ENCODE measurements around the gene COX8C. TPM values are rescaled to one million over a fixed set of nuclear protein-coding genes. Genes with fewer than 3 reads are reported as not detected.
"Not testable (repeated sequence)": the region's sequence is repeated elsewhere in the genome, so short reads cannot be mapped to it uniquely, and the experiment has no call there.

The COX8C gene
- total RNA-seq, 2 donors from 2014 or later: not detected

DNA sequence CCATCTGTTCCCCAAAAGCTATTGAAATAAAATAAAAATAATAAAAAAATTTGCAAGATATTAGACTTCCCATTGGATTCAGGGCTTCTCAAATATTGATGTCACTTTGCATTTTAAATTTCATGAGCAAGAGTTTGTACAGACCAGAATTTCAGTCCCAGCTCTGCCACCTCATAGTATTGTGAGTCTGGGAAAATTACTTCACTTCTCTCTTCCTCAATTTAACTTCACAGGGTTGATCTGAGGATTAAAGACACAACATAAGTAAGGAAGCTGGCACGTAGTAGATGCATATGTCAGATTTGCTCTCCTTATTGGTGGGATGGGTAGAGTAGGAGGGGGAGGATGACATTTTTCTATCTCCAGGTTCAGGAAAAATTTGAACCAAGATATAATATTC, 32.8 kb downstream of the COX8C start:
- Histone ChIP-seq H3K4me3 (no peak overlapping the region), H3K27ac (no peak overlapping the region), H3K27me3 (no peaks in the 10 kb centered on the region), H3K36me3 (replicated peaks in 1 of 2; ENCODE audit: insufficient read depth in 1 of 2, low read depth in 2 of 2) (no peaks in the 10 kb centered on the region), H3K9me3 (no peaks in the 10 kb centered on the region), H3K4me1 (no peaks in the 10 kb centered on the region)
- DNase-seq: no peak
- WGBS, 2 donors: 72 to 73% methylated on average over 1 of the region's 1 CpG
- no peak for TF ChIP-seq POLR2A (IDR thresholded peaks at IDR 0.05)
- TF ChIP-seq, protein P1, sequence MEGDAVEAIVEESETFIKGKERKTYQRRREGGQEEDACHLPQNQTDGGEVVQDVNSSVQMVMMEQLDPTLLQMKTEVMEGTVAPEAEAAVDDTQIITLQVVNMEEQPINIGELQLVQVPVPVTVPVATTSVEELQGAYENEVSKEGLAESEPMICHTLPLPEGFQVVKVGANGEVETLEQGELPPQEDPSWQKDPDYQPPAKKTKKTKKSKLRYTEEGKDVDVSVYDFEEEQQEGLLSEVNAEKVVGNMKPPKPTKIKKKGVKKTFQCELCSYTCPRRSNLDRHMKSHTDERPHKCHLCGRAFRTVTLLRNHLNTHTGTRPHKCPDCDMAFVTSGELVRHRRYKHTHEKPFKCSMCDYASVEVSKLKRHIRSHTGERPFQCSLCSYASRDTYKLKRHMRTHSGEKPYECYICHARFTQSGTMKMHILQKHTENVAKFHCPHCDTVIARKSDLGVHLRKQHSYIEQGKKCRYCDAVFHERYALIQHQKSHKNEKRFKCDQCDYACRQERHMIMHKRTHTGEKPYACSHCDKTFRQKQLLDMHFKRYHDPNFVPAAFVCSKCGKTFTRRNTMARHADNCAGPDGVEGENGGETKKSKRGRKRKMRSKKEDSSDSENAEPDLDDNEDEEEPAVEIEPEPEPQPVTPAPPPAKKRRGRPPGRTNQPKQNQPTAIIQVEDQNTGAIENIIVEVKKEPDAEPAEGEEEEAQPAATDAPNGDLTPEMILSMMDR (IDR thresholded peaks at IDR 0.05): no peak
- ATAC-seq: no peak
- intact Hi-C loops (cut with DNase I): no loop called here

DNA sequence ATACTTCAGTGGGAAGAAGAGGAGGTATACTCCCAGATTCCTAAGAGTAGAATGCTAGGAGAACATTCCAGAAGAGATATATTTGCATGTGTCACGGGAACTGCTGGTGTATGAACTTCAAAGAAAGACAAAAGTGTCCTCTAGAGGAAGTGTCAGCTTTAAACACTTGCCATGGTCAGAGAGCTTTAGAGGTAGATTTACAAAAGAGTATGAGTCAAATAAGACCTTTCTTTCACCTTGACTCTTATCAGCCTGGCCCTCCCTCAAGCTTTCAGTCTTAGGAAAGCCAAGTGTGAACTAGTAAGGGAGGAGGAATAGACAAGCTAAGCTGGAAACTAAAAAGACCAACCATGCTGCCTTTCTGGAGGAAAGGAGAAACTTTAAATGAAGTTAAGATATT, 34.7 kb downstream of the COX8C start:
- Histone ChIP-seq H3K4me3 (no peak overlapping the region), H3K27me3 (no peaks in the 10 kb centered on the region), H3K4me1 (no peaks in the 10 kb centered on the region), H3K9me3 (no peaks in the 10 kb centered on the region), H3K27ac (no peak overlapping the region), H3K36me3 (replicated peaks in 1 of 2; ENCODE audit: insufficient read depth in 1 of 2, low read depth in 2 of 2) (no peaks in the 10 kb centered on the region)
- intact Hi-C loops (cut with DNase I): no loop called here
- TF ChIP-seq POLR2A (IDR thresholded peaks at IDR 0.05): no peak
- TF ChIP-seq, protein P1 (IDR thresholded peaks at IDR 0.05): no peak
- no peak for ATAC-seq
- DNase-seq: no peak
- WGBS, 2 donors: 41 to 45% methylated on average over 1 of the region's 1 CpG

DNA sequence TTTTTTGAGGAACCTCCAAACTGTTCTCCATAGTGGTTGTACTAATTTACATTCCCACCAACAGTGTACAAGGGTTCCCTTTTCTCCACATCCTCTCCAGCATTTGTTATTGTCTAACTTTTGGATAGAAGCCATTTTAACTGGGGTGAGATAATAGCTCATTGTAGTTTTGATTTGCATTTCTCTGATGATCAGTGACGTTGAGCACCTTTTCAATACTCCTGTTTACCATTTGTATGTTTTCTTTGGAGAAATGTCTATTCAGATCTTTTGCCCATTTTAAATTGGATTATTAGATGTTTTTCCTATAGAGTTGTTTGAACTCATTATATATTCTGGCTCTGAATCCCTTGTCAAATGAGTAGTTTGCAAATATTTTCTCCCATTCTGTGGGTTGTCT, 37.3 kb downstream of the COX8C start:
- 41 to 61% methylated on average over 1 of the region's 1 CpG for WGBS, 2 donors
- H3K27ac ChIP-seq; DNase-seq; H3K4me3 ChIP-seq; H3K9me3 ChIP-seq; H3K4me1 ChIP-seq; H3K36me3 ChIP-seq (replicated peaks in 1 of 2; ENCODE audit: insufficient read depth in 1 of 2, low read depth in 2 of 2); intact Hi-C loops (cut with DNase I); ATAC-seq; H3K27me3 ChIP-seq: not testable (repeated sequence)

DNA sequence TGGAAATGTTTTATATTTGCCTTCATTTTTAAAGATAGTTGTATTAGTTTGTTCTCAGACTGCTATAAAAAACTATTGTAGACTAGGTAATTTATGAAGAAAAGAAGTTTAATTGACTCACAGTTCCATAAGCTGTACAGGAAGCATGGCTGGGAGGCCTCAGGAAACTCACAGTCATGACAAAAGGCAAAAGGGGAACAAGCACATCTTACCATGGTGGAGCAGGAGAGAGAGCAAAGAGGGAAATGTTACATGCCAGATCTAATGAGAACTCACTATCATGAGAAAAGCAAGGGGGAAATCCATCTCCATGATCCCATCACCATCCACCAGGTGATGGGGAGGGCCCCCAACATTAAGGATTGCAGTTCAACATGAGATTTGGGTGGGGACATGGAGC, 48.2 kb downstream of the COX8C start:
- H3K27ac ChIP-seq: no peak overlapping the region
- no peaks in the 10 kb centered on the region for H3K27me3 ChIP-seq
- peaks cover 0 to 8% (median 0%) of the 10 kb centered on the region in 3 donors for H3K9me3 ChIP-seq
- no peak overlapping the region for H3K4me3 ChIP-seq
- intact Hi-C loops (cut with DNase I): no loop called here
- no peak for ATAC-seq
- peak in 1 of 4 donors; percentile 7 for DNase-seq
- TF ChIP-seq, protein P1 (IDR thresholded peaks at IDR 0.05): no peak
- no peak for TF ChIP-seq POLR2A (IDR thresholded peaks at IDR 0.05)
- no peaks in the 10 kb centered on the region for H3K4me1 ChIP-seq
- no peaks in the 10 kb centered on the region for H3K36me3 ChIP-seq (replicated peaks in 1 of 2; ENCODE audit: insufficient read depth in 1 of 2, low read depth in 2 of 2)

DNA sequence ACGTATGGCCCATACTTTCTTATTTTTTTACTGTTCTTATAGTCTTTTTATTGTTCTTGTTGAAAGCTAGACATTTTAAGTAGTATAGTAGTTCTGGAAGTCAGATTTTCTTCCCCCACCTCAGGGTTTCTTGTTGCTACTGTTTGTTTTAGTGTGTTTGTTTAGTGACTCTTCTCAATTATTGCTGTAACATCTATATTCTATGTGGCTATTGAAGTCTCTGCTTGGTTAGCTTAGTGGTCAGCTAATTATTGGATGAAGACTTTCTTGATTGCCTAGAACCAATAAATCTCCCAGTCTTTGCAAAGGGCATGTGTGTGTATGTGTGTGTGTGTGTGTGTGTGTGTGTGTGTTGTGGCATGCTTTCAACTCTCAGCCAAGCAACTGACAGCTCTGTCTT, 49.5 kb downstream of the COX8C start:
- Histone ChIP-seq H3K4me3 (no peak overlapping the region), H3K27ac (no peak overlapping the region), H3K27me3 (no peaks in the 10 kb centered on the region), H3K4me1 (no peaks in the 10 kb centered on the region), H3K36me3 (replicated peaks in 1 of 2; ENCODE audit: insufficient read depth in 1 of 2, low read depth in 2 of 2) (no peaks in the 10 kb centered on the region), H3K9me3 (peaks cover 0 to 8% (median 0%) of the 10 kb centered on the region in 3 donors)
- WGBS, 2 donors: 94 to 97% methylated on average over 1 of the region's 1 CpG
- no peak for TF ChIP-seq POLR2A (IDR thresholded peaks at IDR 0.05)
- TF ChIP-seq, protein P1 (IDR thresholded peaks at IDR 0.05): no peak
- intact Hi-C loops (cut with DNase I): no loop called here
- ATAC-seq: no peak
- no peak for DNase-seq

Small RNA genes lying within 50 kb of the gene (small RNA-seq; reads per million reads assigned to genes)
- not detected for gene RF00019

Other genes starting within 250 kb of the COX8C start
- gene ITPK1, start 231.3 kb upstream of the COX8C start, total RNA-seq: 10 to 100 TPM; 30.1 to 32.6 TPM
- 10 to 100 TPM; 10.2 to 17.9 TPM for gene MOAP1, start 162.3 kb upstream of the COX8C start, total RNA-seq
- 1 to 10 TPM in 1 of 2 donors, under 1 TPM in 1; 0.66 to 5.4 TPM for gene LYSET, start 161.9 kb upstream of the COX8C start, total RNA-seq
- 10 to 100 TPM in 1 of 2 donors, 1 to 10 TPM in 1; 6.5 to 11.2 TPM for gene GON7, start 140.1 kb upstream of the COX8C start, total RNA-seq
- 10 to 100 TPM in 1 of 2 donors, 1 to 10 TPM in 1; 4.9 to 17.4 TPM for gene UBR7, start 139.9 kb upstream of the COX8C start, total RNA-seq
- gene BTBD7, start 14.1 kb upstream of the COX8C start, total RNA-seq: 10 to 100 TPM; 16.3 to 25.1 TPM
- gene UNC79, start 83.8 kb downstream of the COX8C start, total RNA-seq: 1 to 10 TPM in 1 of 2 donors, under 1 TPM in 1; 0.78 to 3.3 TPM